Vagina (tissue), 2 donors: ENCODE data around the gene USP25. TPM values are rescaled to one million over a fixed set of nuclear protein-coding genes. Genes with fewer than 3 reads are reported as not detected.

Source experiments
- DNase-seq, 2 donors: peaks; one replicate each; pipeline ENCODE4 v3.0.0-alpha.2; 2017; ENCODE audit errors: extremely low spot score in 2 of 2
- H3K27ac ChIP-seq: fragments of 200-600 bp; sonication (generic); one replicate; pipeline ENCODE4 v1.5.1; 2019
- H3K27me3 ChIP-seq: fragments of 200-600 bp; sonication (generic); one replicate; pipeline ENCODE4 v1.5.1; 2019
- H3K36me3 ChIP-seq, 2 donors: fragments of 200-600 bp; sonication (generic); one replicate each; pipeline ENCODE4 v1.5.1; 2017 to 2019
- H3K4me1 ChIP-seq: fragments of 200-600 bp; sonication (generic); one replicate; pipeline ENCODE4 v1.5.1; 2019
- H3K4me3 ChIP-seq, 2 donors: fragments of 200-600 bp; sonication (generic); 1 replicate in 1 of 2; 2 replicates in 1 of 2; pipeline ENCODE4 v1.5.1; 2016 to 2019
- H3K9me3 ChIP-seq: fragments of 200-600 bp; sonication (generic); one replicate; pipeline ENCODE4 v1.5.1; 2019
- CTCF ChIP-seq, 3 experiments: fragments of 450-650 bp in 2 of 3; fragments of 200-600 bp in 1 of 3; sonication (generic) in 1 of 3; IDR thresholded peaks; one replicate each; pipeline ENCODE4 v1.5.1; 2017 to 2019; ENCODE audit warnings: antibody characterized with exemption in 3 of 3, mild to moderate bottlenecking in 2 of 3, moderate library complexity in 2 of 3
- POLR2A ChIP-seq, 2 donors: fragments of 450-650 bp; IDR thresholded peaks; one replicate each; pipeline ENCODE4 v1.6.1; 2017; ENCODE audit warnings: antibody characterized with exemption in 2 of 2, mild to moderate bottlenecking in 2 of 2, moderate library complexity in 2 of 2
- POLR2AphosphoS5 ChIP-seq, 2 donors: sonication (generic); formaldehyde crosslinking; IDR thresholded peaks; one replicate each; pipeline ENCODE4 v1.9.0; 2017; ENCODE audit warnings: antibody characterized with exemption in 2 of 2, mild to moderate bottlenecking in 2 of 2, low read depth in 1 of 2; ENCODE audit not compliant: insufficient read depth in 1 of 2
- intact Hi-C: fragments of 100-400 bp; cut with DNase I; formaldehyde crosslinking; loops from one replicate; pipeline ENCODE4 v1.15.1; 2023
- total RNA-seq: library from RNA; depleted of rRNA; stranded (reverse); fragments of >200 nt; gene quantifications from one replicate; pipeline ENCODE4 v1.2.3, GENCODE V29; 2016

The USP25 gene
- total RNA-seq, 1 donor from 2014 or later, result 39.0 TPM

- Histone ChIP-seq H3K4me1 (no peaks in the 10 kb centered on the region), H3K9me3 (no peaks in the 10 kb centered on the region), H3K27me3 (no peaks in the 10 kb centered on the region), H3K4me3 (no peak overlapping the region), H3K36me3 (no peaks in the 10 kb centered on the region), H3K27ac (no peak overlapping the region)
- DNase-seq, result no peak
- TF ChIP-seq POLR2AphosphoS5 (IDR thresholded peaks at IDR 0.05; ENCODE audit: insufficient read depth in 1 of 2, low read depth in 1 of 2) (no peak), CTCF (IDR thresholded peaks at IDR 0.05) (no peak), POLR2A (IDR thresholded peaks at IDR 0.05) (no peak)
- intact Hi-C loops, result no loop called here
These were observed 9.8 kb upstream of the USP25 start for GRCh38 chr21:15719976-15720375.

DNA sequence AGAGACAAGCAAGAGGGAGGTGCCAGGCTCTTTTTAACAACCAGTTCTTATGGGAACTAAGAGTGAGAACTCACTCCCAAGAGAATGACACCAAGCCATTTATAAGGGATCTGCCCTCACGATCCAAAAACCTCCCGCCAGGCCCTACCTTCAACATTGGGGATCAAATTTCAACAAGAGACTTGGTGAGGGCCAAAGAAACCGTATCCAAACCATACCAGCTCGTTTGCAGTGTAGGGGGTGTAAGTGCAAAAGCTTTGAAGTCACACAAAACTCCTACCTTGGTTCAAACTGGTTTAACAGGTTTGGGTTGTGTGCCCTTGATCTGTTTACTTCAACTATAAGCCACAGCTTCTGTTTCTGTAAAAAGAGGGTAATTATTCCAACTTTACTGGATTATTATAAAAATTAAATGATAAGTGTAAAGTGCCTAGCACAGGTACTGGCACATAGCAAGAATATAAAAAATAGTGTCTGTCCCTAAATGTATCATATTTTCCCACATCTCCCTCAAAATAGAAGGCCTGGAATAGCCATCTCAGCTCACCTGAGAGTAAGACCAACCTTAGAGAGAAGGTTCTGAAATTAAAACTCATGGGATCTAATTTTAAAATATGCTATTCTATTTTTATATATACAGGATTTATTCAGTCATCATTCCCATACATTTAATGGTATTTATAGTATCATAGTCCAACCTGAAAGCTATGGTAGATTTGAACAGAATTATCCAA, 7.0 kb upstream of the USP25 start:
- H3K36me3 ChIP-seq, result no peaks in the 10 kb centered on the region
- no peak overlapping the region for H3K27ac ChIP-seq
- no peaks in the 10 kb centered on the region for H3K9me3 ChIP-seq
- no peak for DNase-seq
- no peak overlapping the region for H3K4me3 ChIP-seq
- TF ChIP-seq POLR2AphosphoS5 (IDR thresholded peaks at IDR 0.05; ENCODE audit: insufficient read depth in 1 of 2, low read depth in 1 of 2) (peak in 1 of 2 donors; percentile 19), POLR2A (IDR thresholded peaks at IDR 0.05) (no peak)
- H3K27me3 ChIP-seq, result no peaks in the 10 kb centered on the region
- H3K4me1 ChIP-seq, result no peaks in the 10 kb centered on the region
- intact Hi-C loops, result no loop called here

- Histone ChIP-seq H3K36me3 (no peaks in the 10 kb centered on the region), H3K4me1 (peaks cover 5% of the 10 kb centered on the region), H3K4me3 (no peak overlapping the region), H3K9me3 (no peaks in the 10 kb centered on the region), H3K27ac (no peak overlapping the region), H3K27me3 (no peaks in the 10 kb centered on the region)
- intact Hi-C loops, result no loop called here
- TF ChIP-seq POLR2A (IDR thresholded peaks at IDR 0.05) (no peak), CTCF (IDR thresholded peaks at IDR 0.05) (no peak), POLR2AphosphoS5 (IDR thresholded peaks at IDR 0.05; ENCODE audit: insufficient read depth in 1 of 2, low read depth in 1 of 2) (no peak)
- no peak for DNase-seq
These were observed 3.8 kb upstream of the USP25 start for GRCh38 chr21:15725949-15726348.

DNA sequence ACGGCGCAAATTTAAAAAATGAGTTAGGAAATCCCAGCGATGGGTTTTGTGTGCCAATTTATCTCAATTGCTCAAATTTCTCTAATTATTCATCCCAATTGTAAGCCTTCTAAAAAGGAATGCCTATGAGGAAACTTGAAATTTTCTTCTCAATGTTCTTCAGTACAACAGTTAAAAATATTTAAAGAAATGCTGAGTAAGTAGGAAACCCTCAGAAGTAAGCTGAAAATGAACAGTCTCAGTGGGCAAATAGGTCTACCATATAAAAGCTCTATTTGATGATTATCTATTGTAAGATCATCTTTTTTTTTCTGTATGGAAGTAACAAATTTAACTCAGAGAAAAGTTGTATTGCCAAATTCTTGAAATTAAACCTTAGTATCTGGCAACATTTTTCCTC, 1.7 kb upstream of the USP25 start:
- Histone ChIP-seq H3K27me3 (no peaks in the 10 kb centered on the region), H3K9me3 (no peaks in the 10 kb centered on the region), H3K4me1 (peaks cover 19% of the 10 kb centered on the region), H3K27ac (no peak overlapping the region), H3K4me3 (no peak overlapping the region), H3K36me3 (no peaks in the 10 kb centered on the region)
- intact Hi-C loops, result no loop called here
- TF ChIP-seq POLR2AphosphoS5 (IDR thresholded peaks at IDR 0.05; ENCODE audit: insufficient read depth in 1 of 2, low read depth in 1 of 2), result no peak
- no peak for TF ChIP-seq CTCF (IDR thresholded peaks at IDR 0.05)
- no peak for TF ChIP-seq POLR2A (IDR thresholded peaks at IDR 0.05)
- no peak for DNase-seq

DNA sequence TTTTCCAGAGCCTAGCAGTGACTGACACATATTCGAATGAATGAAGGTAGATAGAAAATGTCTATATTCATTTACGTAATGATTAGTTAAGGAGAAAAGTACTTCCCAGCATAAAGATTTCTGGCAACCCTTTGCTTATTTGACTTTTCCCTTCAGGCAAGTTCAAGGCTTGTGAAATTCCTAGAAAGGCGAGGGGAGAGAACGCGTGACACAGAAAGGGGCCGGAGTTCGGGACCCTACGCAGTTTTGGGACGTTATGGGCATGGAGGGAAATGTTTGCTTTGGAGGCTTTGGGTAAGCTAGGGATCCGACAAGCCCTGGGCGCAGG, 472 bp upstream of the USP25 start:
- no peak for DNase-seq
- H3K9me3 ChIP-seq, result no peaks in the 10 kb centered on the region
- no peaks in the 10 kb centered on the region for H3K27me3 ChIP-seq
- peak overlapping the region; percentile 76 to 87 for H3K4me3 ChIP-seq
- H3K36me3 ChIP-seq, result no peaks in the 10 kb centered on the region
- H3K4me1 ChIP-seq, result peaks cover 31% of the 10 kb centered on the region
- intact Hi-C loops, result no loop called here
- TF ChIP-seq POLR2AphosphoS5 (IDR thresholded peaks at IDR 0.05; ENCODE audit: insufficient read depth in 1 of 2, low read depth in 1 of 2), result peak in 1 of 2 donors; percentile 6
- TF ChIP-seq CTCF (IDR thresholded peaks at IDR 0.05), result no peak
- peak overlapping the region; percentile 88 for H3K27ac ChIP-seq
